Measurements from ENCODE around the gene PDXP. TPM values are rescaled to one million over a fixed set of nuclear protein-coding genes. Genes with fewer than 3 reads are reported as not detected.

The PDXP gene
- total and polyA plus RNA-seq, 2 donors (not counting 1 experiment from before 2014, with no cell fraction given): 4.0 to 7.9 TPM

DNA sequence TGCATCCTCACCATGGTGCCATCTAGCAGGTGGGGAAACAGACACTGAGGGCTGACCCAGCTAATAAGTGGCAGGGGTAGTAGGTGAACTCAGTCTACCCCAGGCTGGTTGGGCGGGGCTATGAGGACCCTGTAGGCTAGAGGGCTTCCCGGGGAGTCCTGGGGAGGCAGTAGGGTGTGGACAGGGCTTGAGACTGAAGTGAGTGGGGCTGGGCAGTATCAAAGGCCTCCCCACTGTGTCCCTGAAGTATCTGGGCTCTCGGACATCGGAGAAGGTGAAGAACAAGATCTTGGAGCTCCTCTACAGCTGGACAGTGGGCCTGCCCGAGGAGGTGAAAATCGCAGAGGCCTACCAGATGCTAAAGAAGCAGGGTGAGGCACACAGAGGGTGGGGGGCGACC lies 38.5 kb upstream of the PDXP start:
- H3K4me1 ChIP-seq (ENCODE audit: control insufficient read depth, extremely low read depth, insufficient read depth, low read length): no peaks in the 10 kb centered on the region
- no peak overlapping the region for H3K4me2 ChIP-seq (ENCODE audit: extremely low read depth, insufficient read depth, low read length)
- H3K9ac ChIP-seq (ENCODE audit: insufficient read depth, low read length): no peak overlapping the region
- no peaks in the 10 kb centered on the region for H4K20me1 ChIP-seq (ENCODE audit: control insufficient read depth, extremely low read depth, insufficient read depth, low read length)
- H2AFZ ChIP-seq (ENCODE audit: low read length): no peak overlapping the region
- peaks cover 21% of the 10 kb centered on the region for H3K36me3 ChIP-seq (ENCODE audit: control insufficient read depth, insufficient read depth, low read length)
- no peak for DNase-seq (ENCODE audit: low read depth in 2 of 2)
- H3K27ac ChIP-seq (ENCODE audit: insufficient read depth, low read length): no peak overlapping the region
- H3K79me2 ChIP-seq (ENCODE audit: control insufficient read depth, insufficient read depth, low read length): no peaks in the 10 kb centered on the region
- H3K9me3 ChIP-seq (ENCODE audit: control insufficient read depth, insufficient read depth, low read depth, low read length): no peaks in the 10 kb centered on the region
- no peak overlapping the region for H3K4me3 ChIP-seq (replicated peaks in 1 of 4; ENCODE audit: control extremely low read depth in 1 of 4, insufficient read depth in 1 of 4, low read depth in 3 of 4, low read length in 4 of 4)
- H3K27me3 ChIP-seq (ENCODE audit: control insufficient read depth, insufficient read depth, low read length): no peaks in the 10 kb centered on the region
- TF ChIP-seq EZH2 (IDR thresholded peaks at IDR 0.05; ENCODE audit: low read length, missing control alignments) (no peak), CTCF (conservative IDR thresholded peaks at IDR 0.05 in 1 of 2, IDR thresholded peaks at IDR 0.05 in 1 of 2; ENCODE audit: low read depth in 1 of 2, low read length in 2 of 2) (no peak)

GRCh38 chr22:37621352-37621860 lies 37.1 kb upstream of the PDXP start:
- Histone ChIP-seq H3K4me3 (replicated peaks in 1 of 4; ENCODE audit: control extremely low read depth in 1 of 4, insufficient read depth in 1 of 4, low read depth in 3 of 4, low read length in 4 of 4) (no peak overlapping the region), H3K27me3 (ENCODE audit: control insufficient read depth, insufficient read depth, low read length) (no peaks in the 10 kb centered on the region), H3K4me2 (ENCODE audit: extremely low read depth, insufficient read depth, low read length) (no peak overlapping the region), H2AFZ (ENCODE audit: low read length) (no peak overlapping the region), H3K9me3 (ENCODE audit: control insufficient read depth, insufficient read depth, low read depth, low read length) (no peaks in the 10 kb centered on the region), H3K4me1 (ENCODE audit: control insufficient read depth, extremely low read depth, insufficient read depth, low read length) (no peaks in the 10 kb centered on the region), H3K79me2 (ENCODE audit: control insufficient read depth, insufficient read depth, low read length) (no peaks in the 10 kb centered on the region), H4K20me1 (ENCODE audit: control insufficient read depth, extremely low read depth, insufficient read depth, low read length) (no peaks in the 10 kb centered on the region), H3K27ac (ENCODE audit: insufficient read depth, low read length) (no peak overlapping the region), H3K36me3 (ENCODE audit: control insufficient read depth, insufficient read depth, low read length) (peaks cover 23% of the 10 kb centered on the region), H3K9ac (ENCODE audit: insufficient read depth, low read length) (no peak overlapping the region)
- TF ChIP-seq CTCF (conservative IDR thresholded peaks at IDR 0.05 in 1 of 2, IDR thresholded peaks at IDR 0.05 in 1 of 2; ENCODE audit: low read depth in 1 of 2, low read length in 2 of 2): no peak
- TF ChIP-seq EZH2 (IDR thresholded peaks at IDR 0.05; ENCODE audit: low read length, missing control alignments): no peak
- DNase-seq (ENCODE audit: low read depth in 2 of 2): no peak

GRCh38 chr22:37623075-37624016 lies 35.2 kb upstream of the PDXP start:
- no peaks in the 10 kb centered on the region for H3K4me1 ChIP-seq (ENCODE audit: control insufficient read depth, extremely low read depth, insufficient read depth, low read length)
- H3K4me3 ChIP-seq (replicated peaks in 1 of 4; ENCODE audit: control extremely low read depth in 1 of 4, insufficient read depth in 1 of 4, low read depth in 3 of 4, low read length in 4 of 4): no peak overlapping the region
- peak overlapping the region; percentile 19 for H3K27ac ChIP-seq (ENCODE audit: insufficient read depth, low read length)
- no peaks in the 10 kb centered on the region for H3K27me3 ChIP-seq (ENCODE audit: control insufficient read depth, insufficient read depth, low read length)
- no peak overlapping the region for H3K9ac ChIP-seq (ENCODE audit: insufficient read depth, low read length)
- H3K4me2 ChIP-seq (ENCODE audit: extremely low read depth, insufficient read depth, low read length): no peak overlapping the region
- H3K79me2 ChIP-seq (ENCODE audit: control insufficient read depth, insufficient read depth, low read length): no peaks in the 10 kb centered on the region
- peak in 1 of 2 donors; percentile 57 for DNase-seq (ENCODE audit: low read depth in 2 of 2)
- peak; percentile 63 to 67 for TF ChIP-seq CTCF (conservative IDR thresholded peaks at IDR 0.05 in 1 of 2, IDR thresholded peaks at IDR 0.05 in 1 of 2; ENCODE audit: low read depth in 1 of 2, low read length in 2 of 2)
- TF ChIP-seq EZH2 (IDR thresholded peaks at IDR 0.05; ENCODE audit: low read length, missing control alignments): no peak
- no peak overlapping the region for H2AFZ ChIP-seq (ENCODE audit: low read length)
- H3K36me3 ChIP-seq (ENCODE audit: control insufficient read depth, insufficient read depth, low read length): peaks cover 18% of the 10 kb centered on the region
- H3K9me3 ChIP-seq (ENCODE audit: control insufficient read depth, insufficient read depth, low read depth, low read length): no peaks in the 10 kb centered on the region
- H4K20me1 ChIP-seq (ENCODE audit: control insufficient read depth, extremely low read depth, insufficient read depth, low read length): no peaks in the 10 kb centered on the region
